WI38 (cell line): ENCODE data around the gene PIK3C3.

Experiments used
- H3K4me3 ChIP-seq: 2 replicates; pipeline ENCODE4 v1.5.1; 2011; ENCODE audit warnings: low read depth, mild to moderate bottlenecking, control low read depth, low read length
- CTCF ChIP-seq: IDR thresholded peaks from 2 replicates; pipeline ENCODE4 v1.5.1; 2012; ENCODE audit warnings: low read depth, mild to moderate bottlenecking, control low read depth, low read length

Gene PIK3C3

GRCh38 chr18:41975284-41975683 is 20.2 kb downstream of the PIK3C3 start:
- TF ChIP-seq CTCF, result no peak

DNA sequence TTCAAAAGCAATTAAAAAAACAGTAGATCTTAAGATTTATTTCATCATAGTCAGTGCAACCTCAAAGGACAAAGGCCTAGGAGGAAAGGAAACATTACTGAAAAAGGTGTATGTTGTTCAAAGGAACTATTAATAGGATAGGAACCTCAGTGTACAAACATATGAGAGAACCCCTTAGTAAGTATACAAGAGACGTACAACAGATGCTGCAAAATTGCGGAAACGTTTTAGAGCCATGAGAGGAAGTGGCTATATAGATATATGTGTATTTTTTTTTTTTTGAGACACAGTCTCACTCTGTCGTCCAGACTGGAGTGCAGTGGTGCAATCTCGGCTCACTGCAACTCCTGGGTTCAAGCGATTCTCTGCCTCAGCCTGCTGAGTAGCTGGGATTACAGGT is 22.2 kb downstream of the PIK3C3 start:
- H3K4me3 ChIP-seq, result no peak overlapping the region
- TF ChIP-seq CTCF, result no peak

More at GRCh38 chr18:41975284-41975683, 20.2 kb downstream of the PIK3C3 start:
- no peak overlapping the region for H3K4me3 ChIP-seq

GRCh38 chr18:41982942-41983660 is 28.1 kb downstream of the PIK3C3 start:
- no peak overlapping the region for H3K4me3 ChIP-seq
- TF ChIP-seq CTCF, result no peak

GRCh38 chr18:41985914-41986313 is 30.9 kb downstream of the PIK3C3 start:
- TF ChIP-seq CTCF, result no peak

DNA sequence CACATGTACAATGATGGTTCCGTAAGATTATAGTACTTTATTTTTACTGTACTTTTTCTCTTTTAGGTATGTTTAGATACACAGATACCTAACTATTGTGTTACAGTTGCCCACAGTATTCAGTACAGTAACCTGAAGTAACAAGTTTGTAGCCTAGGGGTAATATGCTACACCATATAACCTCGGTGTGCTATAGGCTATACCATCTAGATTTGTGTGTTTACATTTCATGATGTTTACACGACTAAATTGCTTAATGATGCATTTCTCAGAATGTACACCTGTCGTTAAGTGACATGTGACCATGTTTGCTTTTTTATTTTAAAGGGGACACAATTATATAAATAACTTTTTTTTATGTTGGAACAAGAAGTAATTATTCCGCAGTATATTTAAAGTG is 34.5 kb downstream of the PIK3C3 start:
- H3K4me3 ChIP-seq, result no peak overlapping the region
- TF ChIP-seq CTCF, result no peak

More at GRCh38 chr18:41985914-41986313, 30.9 kb downstream of the PIK3C3 start:
- H3K4me3 ChIP-seq, result no peak overlapping the region

DNA sequence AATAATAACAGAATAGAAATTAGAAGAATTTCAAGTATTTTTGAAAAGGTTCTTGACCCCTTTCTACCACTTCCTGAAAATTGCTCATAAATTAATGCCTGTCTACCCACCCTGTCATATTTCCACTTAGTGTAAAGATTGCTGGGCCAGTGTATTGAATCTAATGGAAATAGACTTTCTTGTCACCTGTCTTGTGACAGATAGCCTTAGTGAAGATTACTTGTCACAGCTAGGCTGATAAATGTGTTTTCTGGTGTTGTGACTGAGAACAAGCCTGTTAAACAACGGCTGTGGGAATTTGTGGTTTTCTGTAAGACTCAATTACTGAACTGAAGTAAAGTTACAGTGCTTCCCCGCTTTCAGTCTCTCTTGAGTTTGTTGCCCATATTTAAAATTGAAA is 37.0 kb downstream of the PIK3C3 start:
- TF ChIP-seq CTCF, result no peak
- H3K4me3 ChIP-seq, result no peak overlapping the region

- no peak overlapping the region for H3K4me3 ChIP-seq
- TF ChIP-seq CTCF, result no peak
Measured at GRCh38 chr18:41992703-41993102, 37.7 kb downstream of the PIK3C3 start.
